GM10847 (cell line): ENCODE measurements around the gene FBLN7.

Experiments used
- POLR2A ChIP-seq: IDR thresholded peaks from 2 replicates; pipeline ENCODE4 v1.6.1; 2011; ENCODE audit not compliant: insufficient read length; ENCODE audit errors: extremely low read depth

FBLN7 gene

DNA sequence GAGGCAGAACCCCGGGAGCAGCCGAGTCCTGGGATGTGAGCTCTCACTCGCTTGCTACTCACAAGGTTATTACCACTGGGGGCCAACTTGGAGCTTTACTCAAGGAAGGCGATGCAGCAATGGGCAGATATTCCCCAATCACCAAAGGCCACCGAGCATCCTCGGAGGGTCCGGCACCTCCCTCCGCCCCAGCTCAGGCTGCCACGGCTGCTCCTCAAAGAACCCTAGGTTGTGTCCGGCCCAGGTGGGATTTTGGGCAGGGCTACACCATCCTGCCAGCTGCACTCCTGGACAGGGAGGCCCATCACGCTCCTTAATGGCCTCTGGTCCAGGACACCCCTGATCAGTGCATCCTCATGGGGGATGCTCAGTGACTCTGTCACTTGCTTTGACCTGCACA is 24.8 kb downstream of the FBLN7 start:
- TF ChIP-seq POLR2A: no peak

DNA sequence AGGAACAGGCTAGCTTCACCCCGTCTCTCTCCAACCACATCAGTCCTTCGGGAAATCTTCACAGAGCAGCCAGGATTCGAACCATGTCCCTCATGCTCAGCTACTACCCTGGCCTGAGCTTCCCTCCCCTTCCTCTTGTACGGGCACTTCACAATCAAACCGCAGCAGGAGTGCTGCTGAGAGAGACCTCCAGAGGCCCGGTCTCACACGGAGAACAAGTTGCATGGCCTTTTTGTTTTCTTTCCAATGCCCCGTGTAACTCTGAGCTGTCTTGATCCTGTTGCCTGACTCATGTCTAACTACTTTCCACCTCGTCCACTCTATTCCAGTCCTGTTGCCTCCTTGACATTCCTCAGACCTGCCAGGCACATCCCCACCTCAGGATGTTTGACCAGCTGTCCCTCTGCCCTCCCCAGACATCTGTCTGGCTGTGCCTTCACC is 25.4 kb downstream of the FBLN7 start:
- no peak for TF ChIP-seq POLR2A

DNA sequence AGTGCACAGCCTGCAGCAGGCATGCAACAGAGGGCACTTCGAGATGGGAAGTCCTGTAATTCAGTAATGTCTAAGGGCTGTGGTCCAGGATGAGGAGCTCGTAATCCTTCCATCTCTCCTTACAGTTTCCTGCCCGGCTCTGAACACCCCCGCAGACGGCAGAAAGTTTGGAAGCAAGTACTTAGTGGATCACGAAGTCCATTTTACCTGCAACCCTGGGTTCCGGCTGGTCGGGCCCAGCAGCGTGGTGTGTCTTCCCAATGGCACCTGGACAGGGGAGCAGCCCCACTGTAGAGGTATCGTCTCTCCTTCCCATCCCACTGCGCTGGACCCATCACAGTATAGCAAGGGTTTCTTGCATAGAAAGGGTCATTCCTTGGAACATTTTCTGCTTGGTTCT is 26.7 kb downstream of the FBLN7 start:
- no peak for TF ChIP-seq POLR2A

DNA sequence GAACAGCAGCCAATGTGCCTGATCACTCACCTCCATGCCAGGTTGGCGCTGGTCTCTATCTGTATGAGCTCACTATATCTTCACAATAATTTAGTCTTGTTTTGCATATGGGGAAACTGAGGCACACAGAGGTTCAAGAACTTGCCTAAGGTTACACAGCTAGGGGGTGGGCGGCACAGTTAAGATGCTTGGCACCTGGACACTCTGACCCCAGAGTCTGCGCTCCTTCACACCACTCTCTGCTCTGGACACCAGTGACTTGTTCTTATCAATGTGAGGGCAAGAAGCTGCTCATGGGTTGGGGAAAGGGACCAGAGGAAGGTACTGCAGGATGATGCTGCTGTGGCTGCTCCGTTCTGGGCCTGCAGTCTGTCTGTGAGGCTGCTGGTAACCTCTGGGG is 27.1 kb downstream of the FBLN7 start:
- TF ChIP-seq POLR2A: no peak

DNA sequence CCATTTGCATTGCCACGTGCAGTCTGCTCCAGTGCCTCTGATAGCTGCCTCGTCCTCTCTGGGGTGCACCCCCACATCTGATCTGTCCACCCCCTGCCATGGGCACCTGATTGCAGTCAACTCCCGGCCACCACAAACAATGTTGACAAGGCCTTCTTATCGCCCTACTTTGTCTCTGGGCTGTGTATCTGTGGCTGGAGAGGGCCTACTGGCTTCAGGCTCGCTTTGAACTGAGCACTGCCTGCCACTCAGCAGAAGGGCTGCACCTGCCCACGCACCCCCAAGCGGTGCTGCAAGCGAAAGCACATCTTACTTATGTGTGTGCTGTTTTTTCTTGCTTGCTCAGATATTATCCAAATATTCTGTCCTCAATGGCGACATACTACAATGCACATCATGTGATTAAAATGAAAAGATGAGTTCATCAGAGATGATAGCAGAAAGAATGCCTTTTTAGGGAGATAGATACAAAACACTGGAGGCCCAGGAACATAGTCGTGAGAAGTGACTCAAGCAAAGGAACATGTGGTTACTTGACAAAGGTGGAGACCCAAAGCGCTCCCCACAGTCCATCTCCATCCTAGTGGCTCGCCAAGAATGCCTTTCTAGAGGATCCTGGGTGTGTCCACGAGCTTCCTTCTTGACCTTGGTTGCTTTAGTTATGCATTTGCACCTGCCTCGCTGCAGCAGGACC is 28.8 kb downstream of the FBLN7 start:
- no peak for TF ChIP-seq POLR2A

DNA sequence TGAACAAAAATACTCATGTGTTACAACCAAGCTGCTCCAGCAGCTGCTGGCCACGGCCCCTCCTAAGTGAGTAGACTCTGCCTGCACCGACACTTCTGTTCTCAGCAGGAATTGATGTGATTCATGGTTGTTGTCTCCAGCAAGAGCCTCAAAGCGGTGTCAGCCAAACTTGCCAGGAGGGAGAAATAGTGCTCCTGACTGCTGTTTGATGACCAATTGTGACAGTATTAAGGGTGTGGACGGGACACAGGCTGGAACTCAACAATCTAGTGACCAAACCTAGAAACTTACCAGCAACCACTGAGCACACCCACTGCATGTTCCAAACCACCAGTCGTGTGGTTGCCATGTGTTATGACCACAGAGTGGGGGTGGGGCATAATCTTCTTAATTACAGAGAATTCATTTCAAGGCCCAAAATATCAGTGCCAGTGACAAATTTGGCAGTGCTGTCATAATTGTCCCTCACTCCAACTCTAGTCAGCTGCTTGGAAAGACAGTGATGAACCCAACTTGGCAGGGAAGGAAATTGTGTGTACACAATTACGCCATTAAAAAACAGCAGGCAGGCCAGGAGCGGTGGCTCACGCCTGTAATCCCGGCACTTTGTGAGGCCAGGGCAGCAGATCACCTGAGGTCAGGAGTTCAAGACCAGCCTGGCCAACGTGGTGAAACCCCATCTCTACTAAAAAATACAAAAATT is 30.4 kb downstream of the FBLN7 start:
- no peak for TF ChIP-seq POLR2A

DNA sequence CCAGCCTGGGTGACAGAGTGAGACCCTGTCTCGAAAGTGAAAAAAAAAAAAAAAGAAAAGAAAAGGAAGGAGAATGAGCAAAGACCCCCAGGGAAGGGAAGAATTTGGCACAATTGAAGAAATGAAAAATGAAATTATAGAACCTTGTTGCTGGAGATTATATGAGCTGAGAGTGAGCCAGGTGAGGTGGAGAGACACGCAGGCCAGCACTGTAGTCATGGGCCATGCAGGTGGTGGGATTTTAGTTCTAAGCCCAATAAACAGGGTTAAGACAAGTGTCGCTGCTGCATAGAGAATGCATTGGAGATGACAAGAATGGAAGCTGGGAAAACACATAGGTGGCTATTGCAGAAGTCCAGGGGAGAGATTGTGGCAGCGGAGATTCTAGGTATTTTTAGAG is 32.3 kb downstream of the FBLN7 start:
- no peak for TF ChIP-seq POLR2A

DNA sequence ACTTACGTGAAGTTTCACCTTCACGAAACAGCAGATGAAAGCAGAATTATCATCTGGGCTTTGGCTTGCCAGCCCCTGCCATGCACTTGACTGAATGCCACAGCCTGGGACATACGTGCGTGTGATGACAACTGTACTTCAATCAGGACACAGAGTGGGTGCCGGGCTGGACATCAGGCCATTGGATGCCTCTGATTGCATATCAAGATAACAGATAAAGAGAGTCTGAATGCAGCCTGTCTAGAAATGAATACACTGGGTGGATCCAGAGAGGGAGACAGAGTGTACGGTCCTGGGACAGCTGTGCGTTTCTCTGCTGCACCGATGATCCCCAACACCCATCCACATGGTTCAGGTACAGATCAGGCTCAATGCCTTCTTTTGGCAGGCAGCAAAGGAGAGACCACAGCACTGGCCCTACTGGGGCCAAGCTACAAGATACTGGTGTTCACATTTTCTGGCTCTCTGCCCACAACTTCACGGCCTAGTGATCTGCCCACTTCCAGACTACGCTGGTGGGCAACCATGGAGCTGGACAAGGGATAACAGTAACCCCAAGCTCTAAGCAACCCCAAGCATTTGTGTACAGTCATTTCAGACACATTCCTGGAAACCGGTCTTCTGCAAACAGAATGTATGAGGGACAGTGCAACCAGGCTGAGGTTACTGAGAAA is 35.6 kb downstream of the FBLN7 start:
- TF ChIP-seq POLR2A: no peak

DNA sequence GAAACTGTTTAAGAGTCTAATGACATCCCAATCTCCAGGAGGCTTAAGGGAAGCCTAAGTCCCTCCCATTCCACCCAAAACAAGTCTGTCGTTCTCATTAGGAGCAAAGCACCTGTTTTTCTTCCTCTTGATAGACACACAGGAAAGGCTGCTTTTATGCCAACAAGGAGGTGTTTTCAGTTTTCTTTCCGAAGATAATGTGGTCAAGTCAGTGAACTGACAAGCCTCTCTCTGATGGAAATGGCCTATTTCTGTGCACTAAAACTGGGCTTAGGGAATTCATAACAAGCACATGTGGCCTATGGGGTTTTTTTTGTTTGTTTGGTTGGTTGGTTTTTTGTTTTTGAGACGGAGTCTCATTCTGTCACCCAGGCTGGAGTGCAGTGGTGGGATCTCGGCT is 36.2 kb downstream of the FBLN7 start:
- TF ChIP-seq POLR2A: no peak

DNA sequence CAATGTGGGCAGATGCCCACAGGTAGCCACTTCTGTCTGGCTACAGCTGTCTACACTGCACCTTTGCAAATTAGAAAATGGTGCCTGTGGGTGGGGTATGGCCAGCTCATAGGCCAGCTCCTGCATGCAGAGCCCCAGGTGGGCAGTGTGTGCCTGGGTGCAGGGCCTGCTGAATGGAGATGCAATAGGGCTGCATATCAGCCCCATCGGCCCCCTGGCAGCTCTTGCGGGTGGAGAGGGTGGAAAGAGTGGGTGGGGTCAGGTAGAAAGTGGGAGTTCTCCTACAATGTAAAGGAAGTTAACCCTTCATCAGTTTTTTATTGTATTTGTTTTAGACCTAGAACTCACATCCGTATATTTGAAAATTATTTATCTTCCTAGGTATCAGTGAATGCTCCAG is 37.1 kb downstream of the FBLN7 start:
- TF ChIP-seq POLR2A: no peak

DNA sequence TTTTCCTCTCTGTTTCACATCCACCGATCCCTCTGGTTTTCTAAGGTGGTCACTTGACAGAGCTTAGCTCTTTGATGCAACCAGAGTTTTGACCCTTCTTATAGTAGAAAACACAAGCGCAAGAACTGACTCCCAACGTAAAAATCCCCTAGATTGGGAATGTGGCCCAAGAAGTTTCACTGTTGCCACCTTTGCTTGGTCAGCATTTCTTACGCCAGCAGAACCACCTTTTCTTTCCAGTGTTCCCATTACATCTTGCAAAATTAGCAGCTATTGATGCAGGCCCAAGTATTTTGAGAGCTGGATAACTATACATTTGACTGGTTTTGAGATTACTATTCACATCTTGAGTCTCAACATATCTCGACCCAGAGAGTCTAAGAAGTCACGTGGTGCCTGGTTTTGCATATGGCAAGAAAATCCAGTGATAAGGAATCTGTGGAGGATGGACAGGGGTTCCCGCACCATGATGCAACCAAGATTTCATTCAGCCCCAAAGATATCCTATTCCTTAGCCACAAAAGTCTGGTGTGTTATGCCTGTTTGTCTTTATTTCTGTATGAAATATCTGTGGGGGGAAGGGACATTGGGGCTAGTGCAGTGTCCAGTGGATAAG is 37.9 kb downstream of the FBLN7 start:
- no peak for TF ChIP-seq POLR2A

DNA sequence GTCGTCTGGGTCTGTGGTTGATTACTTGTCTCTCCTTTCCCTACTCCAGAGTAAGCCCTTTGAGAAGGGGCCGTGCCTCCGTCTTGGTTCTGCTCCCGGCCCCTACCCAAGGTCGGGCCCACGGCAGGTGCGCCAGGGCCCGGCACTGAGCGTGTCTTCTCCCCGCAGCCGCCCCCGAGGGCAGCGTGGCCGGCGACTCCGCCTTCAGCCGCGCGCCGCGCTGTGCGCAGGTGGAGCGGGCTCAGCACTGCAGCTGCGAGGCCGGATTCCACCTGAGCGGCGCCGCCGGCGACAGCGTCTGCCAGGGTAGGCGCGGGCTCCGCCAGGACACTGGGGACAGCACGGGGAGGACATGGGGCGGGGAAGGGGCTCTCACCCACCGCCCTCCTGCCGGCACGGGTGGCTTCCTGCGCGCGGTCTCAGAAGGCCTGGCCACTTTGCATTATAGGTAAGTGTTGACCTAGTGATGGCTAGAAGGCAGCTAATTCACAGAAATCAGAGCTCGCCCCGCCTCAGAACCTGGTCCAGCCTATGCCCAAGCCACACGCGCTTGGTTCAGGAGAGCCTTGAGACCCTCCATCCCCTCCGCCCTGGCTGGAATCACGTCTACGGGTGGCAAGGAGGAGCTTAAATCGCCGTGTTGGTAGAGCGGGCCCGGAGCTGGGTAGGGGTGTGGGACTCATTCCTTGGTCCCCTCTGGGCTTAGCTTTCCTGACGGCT is 43.5 kb downstream of the FBLN7 start:
- TF ChIP-seq POLR2A: no peak

DNA sequence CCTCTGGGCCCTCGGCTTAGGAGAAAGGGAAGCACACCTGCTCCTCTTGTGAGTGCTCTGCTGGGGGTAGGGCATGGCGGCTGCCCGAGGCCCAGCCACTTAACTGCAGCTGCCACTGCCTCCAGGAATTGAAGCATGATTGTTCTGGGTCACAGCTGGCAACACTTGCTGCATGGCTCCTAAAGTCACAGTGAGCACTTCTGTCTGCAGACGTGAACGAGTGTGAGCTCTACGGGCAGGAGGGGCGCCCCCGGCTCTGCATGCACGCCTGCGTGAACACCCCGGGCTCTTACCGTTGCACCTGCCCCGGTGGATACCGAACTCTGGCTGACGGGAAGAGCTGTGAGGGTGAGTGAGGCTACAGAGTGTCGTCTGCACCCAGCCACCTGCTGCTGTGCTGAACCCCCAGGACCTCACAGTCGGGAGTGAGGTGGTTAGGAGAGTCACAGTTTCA is 44.4 kb downstream of the FBLN7 start:
- TF ChIP-seq POLR2A: no peak

DNA sequence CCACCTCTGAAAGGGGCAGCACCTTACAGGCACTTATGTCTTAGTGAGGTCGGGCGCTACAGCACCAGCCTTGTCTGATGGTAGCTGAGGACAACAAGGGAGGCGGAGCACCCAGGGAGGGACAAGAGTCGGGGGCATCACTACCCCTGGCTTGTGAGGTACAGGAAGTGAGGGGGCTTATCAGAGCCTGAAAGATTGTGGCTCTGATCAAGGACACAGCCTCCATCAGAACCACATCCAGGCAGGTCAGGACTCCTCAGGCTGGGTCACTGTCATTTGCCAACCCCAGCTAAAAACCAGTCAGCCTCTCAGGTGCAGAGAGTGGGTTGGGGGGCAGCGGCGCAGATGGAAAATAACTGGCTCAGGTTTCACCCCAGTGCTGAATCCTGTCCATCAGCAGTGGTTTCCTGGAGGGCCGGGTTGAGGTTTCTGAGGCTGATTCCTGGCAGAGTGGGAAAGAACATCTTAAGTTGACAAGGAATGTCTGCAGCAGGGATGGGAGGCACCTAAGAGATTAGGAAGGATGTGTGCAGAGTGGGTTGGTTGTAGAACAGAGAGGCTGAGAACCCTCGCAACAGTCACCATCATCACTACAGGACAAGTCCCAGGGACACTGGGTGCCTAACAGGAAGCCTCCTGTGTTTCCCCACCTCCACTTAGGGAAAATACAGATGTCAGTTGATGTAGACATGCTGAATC is 45.3 kb downstream of the FBLN7 start:
- no peak for TF ChIP-seq POLR2A

DNA sequence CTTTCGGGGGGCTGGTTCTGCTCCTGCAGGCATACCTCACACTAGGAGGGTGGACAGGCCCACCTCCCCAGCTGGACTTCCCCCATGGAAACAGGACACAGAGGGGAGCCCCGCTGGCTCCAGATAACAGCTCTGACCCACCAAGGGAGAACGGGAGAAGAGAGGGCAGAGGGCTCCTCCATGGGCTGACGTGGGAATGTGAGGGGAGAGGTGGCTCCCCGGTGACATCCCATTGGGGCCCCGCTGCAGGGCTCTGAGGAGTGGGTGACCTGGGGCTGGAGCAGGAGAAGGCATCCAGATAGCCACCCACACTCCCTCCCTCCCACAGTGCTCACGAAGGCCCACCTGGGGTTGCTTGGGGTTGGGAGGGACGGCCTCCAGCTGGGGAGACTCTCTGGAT is 45.9 kb downstream of the FBLN7 start:
- TF ChIP-seq POLR2A: no peak
